GM04504 (cell line): ENCODE data around the gene IRAK3.
"Not testable (repeated sequence)": the region's sequence is repeated elsewhere in the genome, so short reads cannot be mapped to it uniquely, and the experiment has no call there.

Experiments used
- DNase-seq: peaks from one replicate; pipeline ENCODE4 v3.0.0-alpha.2; 2012; ENCODE audit warnings: low read depth

Gene IRAK3

GRCh38 chr12:66262737-66263136 is 73.7 kb downstream of the IRAK3 start:
- DNase-seq = no peak

DNA sequence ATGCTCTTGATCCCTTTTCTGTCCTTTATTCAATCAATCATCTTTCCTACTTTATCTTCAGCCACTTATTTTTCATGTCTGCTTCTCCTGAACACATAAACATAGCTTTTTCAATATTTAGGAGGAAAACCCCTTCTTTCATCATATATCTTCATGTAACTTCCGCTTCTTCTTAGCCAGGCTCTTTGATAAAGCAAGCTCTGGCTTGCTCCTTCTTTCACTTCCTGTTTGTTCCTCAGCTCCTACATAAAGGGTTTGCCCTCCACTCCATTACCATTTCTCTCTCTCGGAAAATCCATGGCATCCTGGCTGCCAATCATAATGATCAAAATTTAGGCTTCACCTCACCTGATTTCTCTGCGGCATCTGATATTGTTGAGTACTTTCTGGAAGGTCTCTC is 79.5 kb downstream of the IRAK3 start:
- no peak for DNase-seq

- no peak for DNase-seq
Measured at GRCh38 chr12:66269142-66269541, 80.1 kb downstream of the IRAK3 start.

GRCh38 chr12:66269757-66270383 is 80.9 kb downstream of the IRAK3 start:
- peak; percentile 20 for DNase-seq

DNA sequence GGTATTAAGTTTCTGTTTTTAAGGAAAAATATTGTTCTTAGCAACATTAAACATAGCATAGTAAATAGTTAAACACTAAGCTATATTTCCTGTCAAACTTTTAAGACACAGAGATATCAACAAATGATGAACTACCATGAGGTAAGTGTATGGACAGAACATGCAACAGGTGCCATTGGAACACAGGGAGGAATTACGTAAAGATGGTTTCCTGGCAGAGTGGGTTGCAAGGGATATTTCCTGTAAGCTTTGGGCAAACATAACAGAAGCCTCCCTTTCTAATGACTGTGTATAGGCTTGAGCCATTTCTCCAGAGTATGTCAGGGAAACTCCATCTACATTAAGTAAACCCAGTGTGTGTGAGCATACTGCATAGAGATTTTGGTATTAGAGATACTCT is 81.6 kb downstream of the IRAK3 start:
- DNase-seq = no peak

DNA sequence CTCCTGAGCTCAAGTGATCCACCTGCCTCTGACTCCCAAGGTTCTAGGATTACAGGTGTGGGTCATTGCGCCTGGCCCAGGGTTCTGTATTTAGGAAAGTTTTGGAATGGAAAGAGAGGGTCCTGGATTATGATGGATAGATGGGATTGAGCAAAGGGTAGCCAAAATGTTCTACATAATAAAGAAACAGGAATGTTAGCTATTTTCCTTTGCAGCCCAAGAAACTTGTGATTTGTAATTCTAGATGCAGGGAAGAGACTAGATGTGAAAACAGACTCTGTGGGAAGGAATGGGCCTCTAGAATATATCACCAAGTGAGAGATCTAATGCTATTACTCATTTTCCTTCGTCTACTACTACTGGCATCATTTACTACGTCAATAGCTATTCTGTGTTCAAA is 83.6 kb downstream of the IRAK3 start:
- DNase-seq = no peak

DNA sequence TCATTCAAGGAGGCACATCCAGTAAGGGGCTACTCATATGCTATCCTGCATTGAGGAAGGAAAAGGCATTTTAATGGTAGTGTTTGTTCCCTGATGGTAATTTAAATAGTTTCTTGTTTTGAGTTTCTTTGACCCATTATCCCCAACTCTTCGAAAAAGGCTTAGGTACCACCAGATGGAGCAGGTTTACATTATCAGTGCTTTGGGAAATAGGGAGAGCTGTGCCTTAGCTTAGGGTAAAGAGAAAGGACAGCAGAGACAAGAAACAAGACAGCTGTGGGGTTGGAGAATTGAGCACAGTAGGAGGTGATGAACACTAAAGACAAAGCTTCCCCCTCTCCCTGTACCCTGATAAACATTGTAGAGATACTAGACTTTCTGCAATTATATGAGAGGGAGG is 84.1 kb downstream of the IRAK3 start:
- DNase-seq = no peak

GRCh38 chr12:66275040-66275439 is 86.0 kb downstream of the IRAK3 start:
- no peak for DNase-seq

GRCh38 chr12:66279123-66279712 is 90.2 kb downstream of the IRAK3 start:
- no peak for DNase-seq

DNA sequence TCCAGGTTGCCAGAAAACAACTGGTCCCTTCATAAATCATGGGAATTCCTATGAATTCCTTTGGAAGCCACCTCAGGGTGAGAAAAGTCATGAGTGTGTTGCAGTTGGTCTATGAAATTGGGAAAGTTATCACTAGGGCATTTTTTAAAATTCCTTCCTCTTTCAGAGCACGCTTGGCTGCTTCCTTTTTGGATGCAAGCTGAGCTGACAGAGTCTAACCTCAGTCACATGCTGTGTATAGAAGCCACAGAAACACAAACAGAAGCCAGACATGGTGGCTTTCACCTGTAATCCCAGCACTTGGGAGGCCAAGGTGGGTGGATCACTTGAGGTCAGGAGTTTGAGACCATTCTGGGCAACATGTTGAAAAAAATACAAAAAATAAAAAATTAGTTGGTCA is 91.5 kb downstream of the IRAK3 start:
- no peak for DNase-seq

DNA sequence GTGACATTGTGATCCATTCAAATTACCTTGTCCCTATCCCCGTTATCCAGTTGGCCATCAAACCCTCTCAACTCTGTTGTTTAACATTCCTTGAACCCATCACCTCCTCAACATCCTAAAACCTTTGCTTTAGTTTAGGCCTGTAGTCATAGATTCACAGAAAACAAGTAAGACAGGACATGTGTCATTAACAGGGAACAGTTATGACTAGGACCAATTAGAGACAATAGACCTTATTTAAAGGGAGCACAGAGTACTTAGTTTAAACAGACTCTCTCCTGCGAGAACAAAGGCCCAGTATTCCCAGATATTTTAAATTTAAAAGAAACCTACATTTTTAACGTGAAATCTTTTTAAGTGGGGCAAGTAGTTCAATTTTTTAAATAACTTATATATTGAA is 93.2 kb downstream of the IRAK3 start:
- DNase-seq = no peak

DNA sequence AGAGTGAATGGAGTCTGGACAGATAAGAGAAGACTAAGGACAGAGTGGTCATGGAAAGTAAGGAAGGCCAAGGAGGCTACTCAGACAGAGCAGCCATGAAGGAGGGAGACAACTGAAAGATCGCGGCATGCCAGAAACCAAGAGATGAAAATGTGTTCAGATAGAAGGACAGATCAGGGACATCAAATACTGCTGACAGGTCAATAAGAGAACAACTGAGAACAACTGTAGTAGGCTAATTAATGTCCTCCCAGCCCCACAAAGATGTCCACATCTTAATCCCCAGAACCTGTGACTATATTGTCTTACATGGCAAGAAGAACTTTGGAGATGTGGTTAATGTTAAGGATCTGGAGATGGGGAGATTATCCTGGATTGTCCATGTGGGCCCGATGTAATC is 98.3 kb downstream of the IRAK3 start:
- no peak for DNase-seq

GRCh38 chr12:66288121-66288520 is 99.1 kb downstream of the IRAK3 start:
- DNase-seq = no peak

GRCh38 chr12:66289485-66289884 is 100.5 kb downstream of the IRAK3 start:
- DNase-seq = no peak

DNA sequence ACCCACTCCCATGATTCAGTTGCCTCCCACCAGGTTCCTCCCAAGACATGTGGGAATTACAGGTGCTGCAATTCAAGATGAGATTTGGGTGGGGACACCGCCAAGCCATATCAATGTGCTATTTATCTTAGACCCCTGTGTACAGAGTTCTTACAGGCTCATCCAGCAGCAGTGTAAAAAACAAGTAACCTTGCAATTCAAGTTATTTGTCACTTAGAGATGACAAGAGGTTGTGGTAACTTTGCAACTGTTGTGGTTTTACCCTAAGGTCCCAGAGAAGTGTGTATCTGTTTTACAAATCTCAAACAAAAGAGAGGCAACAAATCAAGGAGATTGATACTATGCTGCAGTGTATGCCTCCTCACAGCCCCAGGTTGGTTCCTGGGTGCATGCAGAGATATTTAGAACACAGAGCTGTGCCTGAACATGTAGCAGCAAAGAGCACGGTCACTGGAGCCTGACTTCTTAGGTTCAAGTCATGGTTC is 101.7 kb downstream of the IRAK3 start:
- no peak for DNase-seq

- DNase-seq = no peak
Measured at GRCh38 chr12:66296176-66296683, 107.2 kb downstream of the IRAK3 start.

- no peak for DNase-seq
Measured at GRCh38 chr12:66297080-66297479, 108.1 kb downstream of the IRAK3 start.

GRCh38 chr12:66297923-66298322 is 108.9 kb downstream of the IRAK3 start:
- DNase-seq = no peak

DNA sequence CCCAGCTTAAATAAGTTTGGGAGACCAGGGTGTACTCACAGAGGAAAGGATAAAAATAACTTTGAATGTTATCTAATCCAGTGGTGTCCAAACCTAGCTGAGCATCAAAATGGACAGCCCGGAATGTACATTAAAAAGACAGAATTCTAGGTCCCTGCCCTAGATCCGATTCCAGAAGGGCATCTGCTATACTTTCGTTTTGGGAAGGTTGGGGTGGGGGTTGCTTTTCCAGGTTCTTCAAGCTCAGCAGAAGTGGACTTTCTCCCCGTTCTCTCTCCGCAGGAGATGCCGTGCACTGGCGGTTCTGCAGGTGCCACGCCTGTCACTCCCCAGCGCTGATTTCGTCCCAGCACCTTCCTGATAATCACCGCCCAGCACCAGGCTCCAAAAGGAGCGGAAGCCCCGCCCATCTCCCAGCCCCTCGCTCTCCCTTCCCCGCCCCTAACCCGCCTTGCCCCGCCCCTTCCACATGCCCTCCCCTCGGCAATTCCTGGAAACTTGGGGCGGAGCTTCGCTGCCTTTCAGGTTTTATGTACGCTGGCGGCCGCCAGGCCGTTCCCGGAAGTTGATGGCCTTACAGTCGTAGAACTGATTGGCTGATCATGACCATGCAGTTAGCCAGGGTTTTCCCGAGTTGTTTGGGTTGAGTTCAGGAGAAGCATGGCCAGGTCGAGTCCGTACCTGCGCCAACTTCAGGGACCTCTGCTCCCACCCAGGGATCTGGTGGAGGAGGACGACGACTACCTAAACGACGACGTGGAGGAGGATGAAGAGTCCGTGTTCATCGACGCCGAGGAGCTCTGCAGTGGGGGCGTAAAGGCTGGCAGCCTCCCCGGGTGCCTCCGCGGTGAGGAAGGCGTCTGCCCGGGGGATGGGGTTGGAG is 113.2 kb downstream of the IRAK3 start, which contains the start of gene HELB:
HELB (plus strand) TSS at position 550 of the 883 bp plus-strand sequence; CDS start at position 661, 111 bp downstream.
- DNase-seq = peak; percentile 86

GRCh38 chr12:66302827-66303169 is 113.8 kb downstream of the IRAK3 start:
- DNase-seq = no peak

- not testable (repeated sequence) for DNase-seq
Measured at GRCh38 chr12:66303316-66303804, 114.3 kb downstream of the IRAK3 start.
